ENCODE measurements around the gene ZNF385D. TPM values are rescaled to one million over a fixed set of nuclear protein-coding genes. Genes with fewer than 3 reads are reported as not detected.
A peak's percentile ranks its signal among the peaks of the same experiment; 100 is the strongest.

Gene ZNF385D
- total RNA-seq, 1 experiment from 2014 or later = 0.13 TPM

DNA sequence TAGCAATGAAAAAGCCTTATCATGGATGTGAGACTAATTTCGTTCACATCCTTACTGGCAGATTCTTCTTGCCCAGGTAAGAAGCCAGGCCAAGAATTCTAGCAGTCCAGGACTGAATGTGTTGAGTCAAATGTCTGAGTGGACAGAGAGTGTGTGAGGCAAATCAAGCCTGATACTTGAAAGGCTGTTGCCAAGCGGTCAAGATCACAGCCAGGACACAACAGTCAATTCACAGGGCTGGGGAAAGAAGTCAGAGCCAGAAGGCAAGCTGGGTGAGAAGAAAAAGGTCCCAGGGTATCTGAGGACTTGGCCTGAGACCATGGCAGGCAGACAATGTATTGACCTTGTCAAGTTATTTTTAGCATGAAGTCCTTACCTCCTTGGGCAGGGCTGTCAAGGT, 301.3 kb downstream of the ZNF385D start:
- DNase-seq (ENCODE audit: low read depth) = no peak

DNA sequence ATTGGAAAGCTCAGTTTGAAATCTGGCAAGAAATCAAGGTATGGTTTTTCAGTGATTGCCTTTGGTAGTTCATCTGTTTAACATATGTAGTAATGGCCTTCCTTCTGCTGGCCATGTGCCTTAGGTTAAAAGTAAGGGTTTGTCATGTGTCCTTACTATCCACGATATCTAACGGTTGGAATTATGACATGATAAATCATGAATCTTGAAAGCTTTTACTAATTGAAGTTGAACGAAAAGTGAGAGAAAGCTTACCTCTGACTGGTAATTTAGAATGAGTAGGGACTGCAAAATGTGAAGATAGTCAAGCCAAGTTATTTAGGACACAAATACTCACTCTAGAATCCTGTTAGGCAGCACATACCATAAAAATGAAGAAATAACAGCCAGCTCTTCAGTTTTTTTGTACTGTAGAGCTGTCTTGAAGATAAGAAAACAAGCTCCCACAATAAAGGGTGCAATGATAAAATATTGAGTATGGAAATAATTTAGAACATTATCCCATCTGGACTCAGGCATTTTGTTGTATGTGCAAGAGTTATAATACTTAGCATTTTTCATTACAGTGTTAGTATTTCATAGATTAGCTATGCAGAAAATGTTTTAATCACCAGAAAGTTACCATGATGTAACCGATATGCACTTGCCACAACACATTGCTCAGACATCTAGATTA, 303.4 kb downstream of the ZNF385D start:
- DNase-seq (ENCODE audit: low read depth) = no peak

DNA sequence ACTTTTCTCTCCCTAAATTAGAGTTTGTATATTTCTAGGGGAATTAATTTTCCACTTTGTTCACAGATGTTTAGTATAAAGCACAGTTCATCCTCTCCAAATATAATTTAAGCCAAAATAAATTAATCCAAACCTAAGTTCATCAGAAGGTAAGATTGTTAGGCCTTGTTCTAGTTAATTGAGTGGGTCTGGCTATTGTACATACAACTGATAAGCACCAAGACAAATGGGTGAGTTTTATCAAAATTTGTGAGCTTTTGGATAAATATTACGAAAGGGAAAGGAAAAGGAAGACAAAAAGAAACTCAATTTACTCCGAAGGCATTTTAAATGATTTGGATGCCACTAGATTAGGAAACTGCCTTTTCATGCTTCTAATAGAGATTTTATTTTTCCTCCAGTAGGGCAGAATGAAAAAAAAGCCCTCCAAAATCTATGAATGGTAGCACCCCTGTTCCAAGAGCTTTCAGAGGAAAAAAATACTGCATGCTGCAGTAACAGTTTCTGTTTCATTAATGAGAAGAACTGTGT, 304.0 kb downstream of the ZNF385D start:
- no peak for DNase-seq (ENCODE audit: low read depth)

DNA sequence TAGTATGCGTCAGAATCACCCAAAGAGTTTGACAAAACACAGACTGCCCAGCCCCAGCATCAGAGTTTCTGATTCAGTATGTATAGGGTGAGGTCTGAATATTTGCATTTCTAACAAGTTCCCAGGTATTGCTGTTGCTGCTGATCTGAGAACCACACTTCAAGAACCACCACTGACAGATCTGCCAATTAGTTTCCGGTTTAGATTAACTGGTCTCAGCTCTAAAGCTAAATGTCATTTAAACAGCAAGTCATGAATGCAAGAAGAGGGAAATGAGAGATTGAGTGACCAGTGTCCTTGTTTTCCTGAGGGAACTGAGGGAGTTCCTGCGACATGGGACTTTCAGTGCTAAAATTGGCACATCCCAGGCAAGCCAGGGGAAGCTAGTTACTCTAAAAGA, 305.0 kb downstream of the ZNF385D start:
- no peak for DNase-seq (ENCODE audit: low read depth)

DNA sequence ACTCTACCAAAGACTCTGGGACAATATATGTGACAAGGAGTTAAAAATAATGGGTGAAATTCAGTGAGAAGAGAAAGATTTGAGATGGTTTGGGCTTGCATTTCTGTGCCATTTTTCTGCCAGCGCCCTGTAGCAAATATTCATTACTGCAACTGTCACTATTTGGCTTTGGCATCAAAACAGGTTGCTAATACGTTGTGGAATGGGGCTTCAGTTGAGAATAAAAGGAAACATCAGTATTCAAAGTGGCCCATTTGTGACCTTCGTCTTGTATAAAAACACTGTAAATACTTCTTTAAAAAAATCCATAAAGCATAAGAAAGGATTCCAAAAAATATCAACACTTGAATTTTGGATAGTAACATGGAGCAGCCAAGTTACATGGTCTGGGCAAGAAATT, 309.2 kb downstream of the ZNF385D start:
- no peak for DNase-seq (ENCODE audit: low read depth)

DNA sequence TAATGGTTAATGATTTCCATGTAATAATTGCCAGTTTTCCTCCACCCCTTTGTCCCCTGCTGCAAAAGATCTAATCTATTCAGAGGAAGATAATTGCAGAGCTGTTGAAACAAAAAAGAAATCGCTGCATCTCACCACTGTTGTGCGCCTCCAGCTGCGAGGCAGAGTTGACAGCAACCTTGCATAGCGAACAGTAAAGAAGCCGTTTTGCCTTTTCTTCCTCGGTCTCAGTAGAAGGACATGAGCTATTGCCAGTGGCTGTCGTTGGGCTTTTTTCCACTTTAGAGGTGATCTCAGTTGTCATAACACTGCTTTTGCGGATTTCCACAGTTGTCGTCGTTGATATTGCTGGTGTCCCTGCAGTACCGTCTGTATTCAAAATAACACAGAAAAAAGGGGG, 314.2 kb downstream of the ZNF385D start:
- no peak for DNase-seq (ENCODE audit: low read depth)

DNA sequence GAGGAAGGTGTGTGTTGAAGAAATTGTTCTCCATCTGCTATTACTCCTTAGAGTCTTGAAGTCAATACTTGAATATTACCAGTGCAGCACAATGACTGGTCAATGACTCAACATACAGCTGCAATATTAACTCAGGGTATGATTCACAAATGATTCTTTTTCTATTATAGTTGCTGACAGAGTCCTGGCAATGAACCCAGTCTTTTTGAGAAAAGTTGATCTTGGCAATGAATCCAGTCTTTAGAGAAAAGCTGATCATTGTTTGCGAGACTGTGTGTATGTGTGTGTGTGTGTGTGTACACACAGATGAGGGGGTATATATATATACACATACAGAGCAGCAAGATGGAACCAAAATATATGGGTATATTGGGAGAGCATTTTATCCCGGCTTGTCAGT, 315.1 kb downstream of the ZNF385D start:
- DNase-seq (ENCODE audit: low read depth) = peak; percentile 94

DNA sequence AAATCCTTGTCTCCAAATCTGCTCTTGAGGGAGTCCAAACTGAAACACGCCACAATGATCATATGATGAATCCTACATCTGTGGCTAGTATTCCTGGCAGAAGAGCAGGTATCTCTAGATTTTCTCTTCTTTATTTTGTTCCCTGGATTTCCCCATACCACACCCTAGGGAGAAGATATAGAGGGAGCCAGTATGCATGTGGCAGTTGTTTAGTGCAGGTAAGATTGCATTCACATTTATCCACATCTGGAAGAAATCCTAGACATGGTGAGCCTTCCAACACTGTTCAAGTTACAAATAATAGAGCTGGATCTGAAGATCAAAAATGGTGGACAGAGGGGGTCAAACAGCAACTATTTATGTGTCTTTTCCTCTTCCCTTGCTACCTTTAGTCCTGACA, 316.7 kb downstream of the ZNF385D start:
- no peak for DNase-seq (ENCODE audit: low read depth)

DNA sequence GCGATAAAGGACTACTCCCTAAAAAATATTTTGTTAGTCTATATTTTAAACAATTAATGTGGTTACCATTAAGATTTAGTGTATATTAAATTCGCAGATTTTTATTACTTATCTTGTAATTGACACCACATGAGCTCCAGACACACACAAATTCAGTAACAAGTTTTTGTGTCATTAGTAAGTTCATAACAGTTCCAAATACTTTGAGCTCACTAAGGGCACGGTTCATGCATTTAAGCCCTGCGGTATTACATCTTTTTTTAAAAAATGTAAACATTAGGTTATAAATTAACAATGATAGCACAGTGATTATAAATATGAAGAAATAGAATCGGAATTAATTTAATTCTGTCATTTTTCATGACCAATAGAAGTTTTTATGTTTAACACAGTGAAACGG, 317.3 kb downstream of the ZNF385D start:
- no peak for DNase-seq (ENCODE audit: low read depth)

DNA sequence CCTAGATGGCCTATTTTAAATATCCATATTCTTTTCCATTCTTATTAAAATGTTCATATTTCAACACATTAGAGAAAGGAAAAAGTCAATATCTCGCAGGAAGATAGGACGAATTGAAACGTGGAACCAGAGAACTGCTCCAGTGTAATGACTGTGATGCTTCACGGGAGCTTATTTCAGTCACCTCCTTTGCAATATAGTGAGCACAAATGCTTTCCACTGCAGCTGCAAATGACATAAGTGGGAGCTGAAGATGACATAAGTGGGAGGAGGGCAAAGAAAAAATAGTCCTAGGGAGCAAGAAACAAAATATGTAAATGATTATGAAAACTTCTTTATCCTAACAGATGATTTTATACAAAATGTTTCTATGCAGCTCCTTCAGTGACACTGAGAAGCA, 324.1 kb downstream of the ZNF385D start:
- no peak for DNase-seq (ENCODE audit: low read depth)

DNA sequence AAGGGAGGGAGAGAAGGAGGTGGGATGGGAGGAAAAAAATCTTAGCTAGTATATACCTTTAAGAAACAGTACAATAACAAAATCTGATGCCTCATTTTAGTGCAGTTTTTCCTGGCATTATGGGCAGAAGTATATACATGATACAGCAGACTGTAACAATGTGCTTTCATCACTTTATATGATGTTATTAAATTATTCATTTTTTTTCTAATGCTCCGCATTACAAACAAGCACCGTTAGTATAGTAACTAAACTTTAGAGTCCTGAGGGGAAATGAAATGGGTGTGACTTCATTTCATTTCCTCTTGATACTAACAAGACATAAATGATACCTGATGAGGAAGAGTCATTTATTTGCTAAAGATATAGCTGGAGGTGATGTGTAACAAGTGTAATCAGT, 325.3 kb downstream of the ZNF385D start:
- DNase-seq (ENCODE audit: low read depth) = no peak

DNA sequence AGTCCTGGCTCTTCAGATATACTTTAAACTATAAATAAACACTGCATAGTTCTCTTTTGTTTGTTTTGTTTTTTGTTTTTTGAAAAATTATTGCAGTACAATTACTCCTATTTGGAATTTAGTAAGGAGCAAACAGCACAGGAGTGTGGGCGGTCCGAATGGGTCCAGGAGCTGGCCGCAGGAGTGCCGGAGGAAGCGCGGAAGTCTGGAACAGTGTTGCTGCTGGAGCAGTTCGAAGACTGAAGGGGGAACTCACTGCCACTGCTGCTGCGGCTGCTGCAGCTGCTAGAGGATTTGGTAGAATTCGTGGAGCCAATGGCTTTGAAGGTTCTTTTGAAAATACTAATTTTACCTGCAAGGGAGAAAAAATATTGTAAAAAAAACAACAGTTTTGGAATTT, 329.9 kb downstream of the ZNF385D start:
- no peak for DNase-seq (ENCODE audit: low read depth)

DNA sequence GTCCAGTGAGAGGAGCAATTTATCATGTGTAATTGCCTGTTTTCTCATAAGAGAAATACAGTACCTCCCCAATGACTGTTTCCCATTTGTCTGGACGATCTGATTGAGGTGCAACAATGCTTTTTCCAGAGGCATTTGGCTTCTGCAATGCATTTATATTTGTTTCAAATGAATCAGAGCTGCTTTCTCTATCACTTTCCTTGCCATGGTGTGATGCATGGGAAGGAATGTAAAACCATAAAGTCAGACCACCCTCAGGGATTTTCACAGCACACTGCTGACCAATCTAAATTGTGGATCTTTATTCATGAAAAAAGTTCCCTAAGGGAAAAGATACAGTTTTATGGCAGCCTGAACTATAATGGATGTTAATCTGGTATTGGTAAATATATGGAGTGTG, 333.0 kb downstream of the ZNF385D start:
- DNase-seq (ENCODE audit: low read depth) = peak; percentile 1

DNA sequence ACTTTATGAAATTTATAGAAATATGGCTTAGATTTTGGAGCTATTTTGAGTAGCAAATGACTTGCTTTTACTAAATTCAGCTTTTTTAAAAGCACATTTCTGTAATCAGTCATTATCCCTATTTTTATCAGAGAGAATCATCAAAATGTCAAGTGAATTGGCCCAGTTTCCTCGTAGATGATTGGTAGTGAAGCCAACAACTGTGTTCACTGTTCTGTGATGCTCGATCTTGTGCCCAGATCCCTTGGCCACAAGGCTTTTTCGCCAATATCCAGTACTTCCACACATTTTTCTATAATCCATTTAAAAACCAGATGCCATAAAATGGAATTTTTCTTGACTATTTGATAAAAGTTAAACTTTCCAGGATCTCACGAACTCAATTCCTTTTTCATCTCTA, 336.5 kb downstream of the ZNF385D start:
- DNase-seq (ENCODE audit: low read depth) = no peak

DNA sequence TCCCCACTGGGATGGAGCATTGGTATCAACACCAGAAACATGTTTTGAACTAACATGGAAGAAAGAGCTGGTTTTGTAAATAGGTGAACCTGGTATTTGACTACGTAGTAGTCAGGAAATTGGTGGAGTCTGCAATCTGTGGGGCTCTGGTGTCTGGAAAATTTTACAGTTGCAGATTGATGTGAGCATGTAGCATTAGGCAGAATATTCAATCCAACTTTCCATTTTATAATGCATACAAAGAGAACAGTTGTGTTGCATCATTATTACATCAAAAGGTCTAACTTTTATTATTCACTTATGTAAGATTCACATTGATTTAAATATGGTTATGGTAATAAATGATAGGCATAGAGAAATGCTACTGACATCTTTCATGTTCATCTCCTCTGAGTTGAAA, 340.0 kb downstream of the ZNF385D start:
- DNase-seq (ENCODE audit: low read depth) = no peak

DNA sequence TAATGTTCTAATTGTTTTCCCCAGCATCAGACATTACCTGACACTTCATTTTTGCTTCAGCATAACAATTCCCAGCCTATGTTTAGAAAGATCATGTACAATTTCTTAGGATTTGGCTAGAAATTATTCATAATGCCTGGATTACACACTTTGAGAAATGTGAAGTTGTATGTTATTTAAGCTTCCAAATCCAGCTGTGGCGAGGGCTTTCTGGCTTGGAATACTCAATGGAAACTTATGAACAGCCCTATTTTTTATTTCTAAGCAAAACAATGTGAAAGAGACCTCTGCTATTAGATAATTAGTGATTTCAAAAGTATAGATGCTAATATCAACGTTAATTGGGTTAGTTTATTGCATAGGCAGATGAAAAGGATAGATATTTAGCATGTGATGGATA, 341.6 kb downstream of the ZNF385D start:
- no peak for DNase-seq (ENCODE audit: low read depth)

DNA sequence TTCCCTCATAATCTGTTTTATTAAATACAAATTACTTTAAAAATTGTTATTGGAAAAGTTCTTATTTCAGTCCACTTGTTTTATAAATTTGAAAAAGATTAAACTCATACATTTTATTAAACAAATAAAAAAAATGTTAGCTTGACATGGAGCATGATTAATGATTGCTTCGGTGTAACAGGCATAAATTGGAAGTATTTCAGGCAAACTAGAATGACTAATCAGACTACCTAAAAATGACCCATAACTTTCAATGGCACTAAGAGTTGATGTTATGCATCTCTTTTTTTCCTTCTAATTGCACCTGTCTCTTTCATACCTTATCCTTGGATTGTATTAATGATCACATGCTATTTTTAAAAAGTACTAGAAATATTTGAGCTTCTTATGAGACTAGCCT, 343.3 kb downstream of the ZNF385D start:
- DNase-seq (ENCODE audit: low read depth) = no peak

DNA sequence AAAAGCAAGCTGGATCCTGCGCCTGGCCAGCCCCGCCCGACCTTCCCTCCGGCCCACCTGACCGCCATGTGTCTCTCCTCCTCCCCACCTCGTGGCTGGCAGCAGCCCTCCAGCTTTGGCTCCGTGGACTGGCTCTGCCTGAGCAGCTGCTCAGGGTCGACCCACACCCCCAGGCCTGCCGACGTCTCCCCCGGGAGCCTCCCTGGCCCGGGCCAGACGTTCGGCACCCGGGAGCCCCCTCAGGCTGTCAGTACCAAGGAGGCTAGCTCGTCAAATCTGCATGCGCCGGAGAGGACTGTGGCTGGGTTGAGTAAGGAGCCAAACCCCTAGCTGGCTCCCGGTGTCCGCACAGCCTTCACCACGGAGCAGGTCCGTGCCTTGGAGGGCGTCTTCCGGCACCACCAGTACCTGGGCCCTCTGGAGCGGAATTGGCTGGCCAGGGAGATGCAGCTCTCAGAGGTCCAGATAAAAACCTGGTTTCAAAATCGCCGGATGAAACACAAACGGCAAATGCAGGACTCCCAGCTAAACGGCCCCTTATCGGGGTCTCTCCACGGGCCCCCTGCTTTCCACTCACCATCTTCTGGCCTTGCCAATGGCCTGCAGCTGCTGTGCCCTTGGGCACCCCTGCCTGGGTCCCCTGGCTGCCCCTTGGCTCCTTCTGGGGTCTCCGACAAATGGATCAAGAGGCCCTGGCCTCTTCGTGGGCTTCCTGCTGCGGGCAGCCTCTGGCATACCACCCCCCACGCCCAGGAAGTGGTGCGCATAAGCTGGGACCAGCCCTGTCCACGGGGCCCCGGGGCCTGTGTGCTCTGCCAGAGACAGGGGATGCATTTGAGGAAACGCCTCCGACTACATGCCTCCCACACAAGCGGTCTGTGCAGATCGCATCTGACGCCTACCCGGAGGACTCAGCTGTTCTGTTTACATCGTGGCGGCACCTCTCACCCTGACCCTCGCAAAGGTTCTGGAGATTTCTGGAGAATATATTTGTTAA, 345.0 kb downstream of the ZNF385D start:
- no peak for DNase-seq (ENCODE audit: low read depth)

DNA sequence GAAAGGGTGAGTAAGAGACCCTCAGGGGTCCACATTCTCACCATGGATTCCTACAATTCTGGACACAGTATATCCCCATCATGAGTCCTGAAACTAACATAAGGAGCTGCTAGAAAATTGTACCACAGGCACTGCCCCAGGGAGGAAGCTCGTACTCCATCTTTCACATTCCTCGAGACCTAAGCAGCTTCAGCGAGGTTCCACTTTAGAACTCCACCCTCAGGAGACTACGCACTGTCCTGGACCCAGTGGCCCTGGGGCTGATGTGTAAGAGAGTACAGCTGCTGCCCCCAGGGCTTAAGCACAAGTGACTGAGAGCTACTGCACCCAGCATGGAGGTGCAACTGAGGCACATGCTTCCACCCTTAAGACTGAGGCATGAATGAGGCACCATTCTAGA, 352.5 kb downstream of the ZNF385D start:
- no peak for DNase-seq (ENCODE audit: low read depth)

DNA sequence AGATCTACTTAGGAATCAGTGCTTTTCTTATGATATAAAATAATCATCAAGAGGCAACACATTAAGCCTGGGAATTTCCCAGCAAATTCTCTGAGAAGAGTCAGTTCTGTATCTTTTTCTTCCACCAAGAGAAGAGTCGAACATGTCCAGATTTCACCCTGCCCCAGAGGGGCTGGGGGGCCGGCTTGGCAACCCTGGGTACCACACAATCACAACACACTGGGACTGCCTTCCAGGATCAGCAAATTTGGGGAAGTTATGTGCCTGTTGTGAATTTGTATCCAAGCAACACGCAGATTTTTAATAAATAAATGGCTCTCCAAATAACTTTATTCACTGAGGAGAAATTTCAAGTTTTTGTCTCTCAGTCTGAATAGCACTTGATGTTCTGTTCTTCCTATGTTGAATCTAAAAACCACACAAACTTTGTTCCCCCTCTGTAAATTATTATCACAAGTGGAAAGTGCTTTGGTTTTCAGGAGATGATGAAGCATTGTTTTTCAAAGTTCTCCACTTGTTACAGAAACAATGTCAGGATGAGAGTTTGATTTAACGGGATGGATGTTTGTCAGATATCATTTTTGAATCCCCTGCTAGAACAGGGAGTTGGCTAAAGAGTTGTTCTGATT, 357.2 kb downstream of the ZNF385D start:
- no peak for DNase-seq (ENCODE audit: low read depth)

DNA sequence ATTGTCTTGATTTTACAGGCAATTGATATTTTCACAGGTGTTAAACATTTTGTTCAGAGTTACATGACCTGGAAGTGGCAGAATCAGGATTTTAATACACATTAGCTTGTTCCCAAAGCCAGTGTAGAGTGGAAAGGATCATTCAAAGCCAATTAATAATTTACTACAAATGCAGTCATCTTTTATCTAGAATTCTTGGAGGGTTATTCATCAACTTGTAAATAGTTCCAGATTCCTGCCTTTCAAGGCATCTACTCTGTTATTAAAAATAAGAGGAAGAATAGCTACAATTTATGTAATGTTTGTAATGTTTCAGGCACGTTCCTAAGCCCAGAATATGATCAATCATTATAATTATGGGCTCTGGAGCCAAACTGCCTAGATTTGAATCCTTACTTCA, 358.5 kb downstream of the ZNF385D start:
- DNase-seq (ENCODE audit: low read depth) = no peak

DNA sequence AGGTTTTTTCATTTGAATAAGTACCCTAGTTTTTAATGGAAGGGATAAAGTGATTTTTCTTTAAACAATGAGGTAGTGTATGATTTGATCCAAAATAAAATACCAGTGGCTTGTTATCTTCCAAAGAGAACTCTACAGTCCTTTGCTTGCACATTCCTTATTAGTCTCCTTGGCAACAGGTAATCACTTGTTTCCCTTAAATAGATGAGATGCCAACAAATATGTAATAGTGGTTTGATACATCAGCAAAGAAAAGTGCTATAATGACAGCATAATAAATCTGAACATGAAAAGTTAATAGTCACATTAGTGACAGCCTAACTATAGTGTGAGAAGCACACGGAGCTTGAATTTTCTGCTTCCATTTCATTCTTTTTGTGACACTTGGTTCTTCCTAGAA, 360.2 kb downstream of the ZNF385D start:
- DNase-seq (ENCODE audit: low read depth) = no peak

All from HT1080 (cell line).